ENCODE measurements around the gene FYCO1.

- TF ChIP-seq, protein P1, sequence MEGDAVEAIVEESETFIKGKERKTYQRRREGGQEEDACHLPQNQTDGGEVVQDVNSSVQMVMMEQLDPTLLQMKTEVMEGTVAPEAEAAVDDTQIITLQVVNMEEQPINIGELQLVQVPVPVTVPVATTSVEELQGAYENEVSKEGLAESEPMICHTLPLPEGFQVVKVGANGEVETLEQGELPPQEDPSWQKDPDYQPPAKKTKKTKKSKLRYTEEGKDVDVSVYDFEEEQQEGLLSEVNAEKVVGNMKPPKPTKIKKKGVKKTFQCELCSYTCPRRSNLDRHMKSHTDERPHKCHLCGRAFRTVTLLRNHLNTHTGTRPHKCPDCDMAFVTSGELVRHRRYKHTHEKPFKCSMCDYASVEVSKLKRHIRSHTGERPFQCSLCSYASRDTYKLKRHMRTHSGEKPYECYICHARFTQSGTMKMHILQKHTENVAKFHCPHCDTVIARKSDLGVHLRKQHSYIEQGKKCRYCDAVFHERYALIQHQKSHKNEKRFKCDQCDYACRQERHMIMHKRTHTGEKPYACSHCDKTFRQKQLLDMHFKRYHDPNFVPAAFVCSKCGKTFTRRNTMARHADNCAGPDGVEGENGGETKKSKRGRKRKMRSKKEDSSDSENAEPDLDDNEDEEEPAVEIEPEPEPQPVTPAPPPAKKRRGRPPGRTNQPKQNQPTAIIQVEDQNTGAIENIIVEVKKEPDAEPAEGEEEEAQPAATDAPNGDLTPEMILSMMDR (optimal IDR thresholded peaks at IDR 0.05 in 1 of 3, IDR thresholded peaks at IDR 0.05 in 1 of 3, conservative IDR thresholded peaks at IDR 0.05 in 1 of 3; ENCODE audit: extremely low read depth in 1 of 3, insufficient read depth in 2 of 3, low read length in 3 of 3) = no peak
- no peak for TF ChIP-seq EZH2 (IDR thresholded peaks at IDR 0.05; ENCODE audit: low read length)
Measured at GRCh38 chr3:45932112-45932511, 63.5 kb downstream of the FYCO1 start.
